ENCODE data around the gene GHDC. TPM values are rescaled to one million over a fixed set of nuclear protein-coding genes. Genes with fewer than 3 reads are reported as not detected.
A peak's percentile ranks its signal among the peaks of the same experiment; 100 is the strongest.
"Not testable (repeated sequence)": the region's sequence is repeated elsewhere in the genome, so short reads cannot be mapped to it uniquely, and the experiment has no call there.

GHDC gene
- total RNA-seq, 2 donors from 2014 or later: 10.4 to 11.7 TPM

DNA sequence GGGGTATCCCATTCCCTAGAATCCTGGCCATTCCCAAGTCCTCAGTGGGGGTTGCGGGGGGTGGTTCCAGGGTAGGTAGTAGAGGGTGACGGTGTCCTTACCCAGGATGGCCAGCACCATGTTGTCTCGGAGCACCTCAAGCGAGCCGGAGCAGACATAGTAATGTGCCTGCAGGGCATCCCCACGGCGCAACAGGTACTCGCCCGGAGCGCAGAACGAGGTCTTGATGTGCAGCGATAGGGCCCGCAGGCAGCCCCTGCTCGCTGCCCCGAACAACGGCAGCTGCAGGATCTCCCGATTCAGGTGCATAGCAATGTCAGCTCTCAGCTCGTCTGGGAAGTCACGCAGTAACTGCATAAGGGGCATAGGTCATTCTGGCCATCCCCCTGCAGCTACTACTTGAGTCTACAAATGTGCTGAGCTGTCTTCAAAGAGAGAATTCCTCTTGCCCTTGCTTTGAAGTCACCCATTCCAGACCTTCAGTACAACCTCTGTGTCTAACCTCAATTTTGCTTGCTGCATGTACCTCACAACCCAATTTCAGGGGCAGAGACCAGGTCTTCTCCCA, 28.0 kb downstream of the GHDC start:
- ATAC-seq (no peak), DNase-seq (no peak)
- intact Hi-C loops (cut with DNase I): no loop called here

DNA sequence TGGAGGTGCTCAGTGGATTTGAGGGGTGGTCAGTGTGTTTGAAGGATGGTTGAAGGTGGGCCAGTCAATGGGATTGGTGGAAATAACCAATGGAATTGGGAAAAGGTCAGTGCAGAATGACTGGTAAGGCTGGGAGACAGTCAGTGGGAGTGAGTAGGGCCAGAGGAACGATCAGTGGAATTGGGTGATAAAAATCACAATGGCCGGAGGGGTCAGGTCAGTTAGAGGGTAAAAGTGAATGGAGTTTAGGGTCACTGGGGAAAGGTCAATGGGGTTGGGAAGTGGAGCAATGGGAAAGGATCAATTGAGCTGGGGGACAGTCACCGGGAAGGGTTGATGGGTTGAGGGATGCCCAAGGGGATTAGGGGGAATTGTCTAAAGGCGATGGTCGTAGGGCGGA, 28.5 kb downstream of the GHDC start:
- no peak for ATAC-seq
- no peak for DNase-seq
- intact Hi-C loops (cut with DNase I): no loop called here

DNA sequence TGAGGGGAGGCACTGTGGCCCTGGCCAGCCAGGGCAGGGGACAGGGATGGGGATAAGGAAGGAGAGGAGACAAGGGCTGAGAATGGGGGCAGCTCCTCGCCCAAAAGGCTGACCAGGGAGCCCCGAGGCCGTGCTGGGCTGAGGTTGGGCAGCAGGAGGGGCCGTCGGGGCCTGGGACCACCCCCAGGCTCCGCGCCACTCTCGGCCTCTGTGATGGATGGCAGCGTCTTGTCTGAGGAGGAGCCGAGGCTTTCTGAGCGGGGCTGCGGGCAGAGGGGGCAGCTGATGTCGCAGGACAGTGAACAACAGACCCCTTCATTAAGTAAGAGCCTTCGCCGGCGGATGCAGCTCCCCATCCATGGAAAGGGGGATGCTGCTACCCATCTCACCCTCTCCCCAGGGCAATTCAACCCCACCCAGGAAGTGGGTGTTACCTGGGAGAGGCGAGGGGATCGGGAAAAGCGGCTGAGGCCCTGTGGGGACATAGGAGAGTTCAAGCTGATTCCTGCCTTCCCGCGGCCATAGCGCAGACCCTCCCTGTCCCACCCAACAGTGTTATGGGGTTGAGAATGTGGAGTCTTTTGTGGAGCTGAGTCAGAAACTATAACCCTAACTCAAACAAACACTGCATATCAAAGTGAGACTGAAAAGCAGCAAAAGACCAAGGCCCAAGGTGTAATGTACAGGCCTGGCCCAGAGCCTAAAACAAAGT, 30.4 kb downstream of the GHDC start:
- intact Hi-C loops (cut with DNase I): no loop called here
- ATAC-seq: no peak
- DNase-seq: no peak

DNA sequence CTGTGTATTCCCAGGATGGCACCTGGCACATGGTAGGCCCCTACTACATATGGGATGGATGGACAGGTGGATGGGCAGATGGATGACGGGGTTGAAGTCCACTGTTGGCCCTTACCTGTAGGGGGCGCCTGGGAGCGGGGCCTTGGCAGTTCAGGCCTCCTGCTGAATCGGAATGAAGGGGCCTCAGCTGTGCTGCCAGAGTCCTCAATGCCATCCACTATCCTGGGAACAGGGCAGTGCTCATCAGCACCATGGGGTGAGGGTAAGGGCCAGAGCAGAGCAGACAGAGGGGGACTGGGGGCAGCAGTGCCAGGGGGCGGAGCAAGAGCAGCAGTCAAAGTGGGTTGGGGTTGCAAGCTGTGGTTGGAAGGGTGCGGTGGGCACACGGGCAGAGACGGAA, 31.2 kb downstream of the GHDC start:
- no peak for DNase-seq
- ATAC-seq: no peak
- intact Hi-C loops (cut with DNase I): no loop called here

DNA sequence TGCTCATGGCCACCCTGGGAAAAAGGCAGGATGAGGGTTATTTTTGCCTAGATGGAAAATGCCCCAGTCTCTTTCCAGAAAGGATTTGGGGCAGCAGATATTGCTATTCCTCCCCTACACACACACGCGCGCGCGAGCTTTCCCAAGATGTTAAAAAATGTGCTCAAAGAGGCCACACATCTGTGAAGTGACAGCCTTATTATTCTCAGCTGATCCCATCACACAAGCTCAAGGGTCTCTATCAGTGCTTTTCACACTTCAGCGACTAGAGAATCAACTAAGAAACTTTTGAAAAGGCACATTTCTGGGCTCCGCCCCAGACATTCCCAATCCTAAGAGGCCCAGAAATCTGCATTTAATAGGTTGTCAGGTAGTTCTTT, 33.8 kb downstream of the GHDC start:
- intact Hi-C loops (cut with DNase I): no loop called here

DNA sequence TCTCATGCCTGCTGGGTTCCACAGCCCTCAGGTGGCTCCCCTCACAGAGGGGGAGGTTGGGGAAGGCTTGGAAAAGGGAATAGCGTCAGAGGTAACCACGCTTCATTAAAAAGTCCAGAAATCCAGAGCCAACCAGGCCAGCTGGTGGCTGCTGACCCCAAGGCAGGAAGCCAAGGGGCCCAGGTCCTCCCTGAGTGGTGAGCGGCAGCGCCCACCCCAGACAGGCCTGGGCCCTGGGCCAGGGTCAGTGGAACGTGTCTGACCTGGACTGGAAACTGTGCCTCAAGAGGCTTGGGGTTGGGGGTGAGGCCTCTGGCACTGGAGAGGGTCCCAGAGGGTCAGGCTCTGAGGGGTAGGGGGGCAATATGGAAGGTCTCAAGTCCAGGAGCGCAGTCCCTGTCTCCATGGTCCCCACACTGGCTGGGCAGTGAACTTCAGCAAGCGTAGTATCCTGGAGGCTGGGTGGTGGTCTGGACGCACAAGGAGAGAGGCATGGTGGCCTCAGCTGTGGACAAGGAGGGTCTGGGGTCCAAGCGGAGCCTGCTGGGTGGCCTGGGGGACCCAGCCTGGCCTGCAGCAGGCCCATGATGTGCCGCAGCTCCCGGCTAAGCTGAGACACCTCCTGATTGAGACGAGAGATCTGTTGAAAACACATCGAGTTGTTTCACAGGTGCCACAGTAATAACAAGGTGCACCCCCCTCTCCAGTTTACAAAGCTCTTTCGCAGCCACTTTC, 34.3 kb downstream of the GHDC start:
- intact Hi-C loops (cut with DNase I): no loop called here
- no peak for ATAC-seq
- no peak for DNase-seq

More for the DNA sequence above, 33.8 kb downstream of the GHDC start:
- DNase-seq (no peak), ATAC-seq (no peak)

DNA sequence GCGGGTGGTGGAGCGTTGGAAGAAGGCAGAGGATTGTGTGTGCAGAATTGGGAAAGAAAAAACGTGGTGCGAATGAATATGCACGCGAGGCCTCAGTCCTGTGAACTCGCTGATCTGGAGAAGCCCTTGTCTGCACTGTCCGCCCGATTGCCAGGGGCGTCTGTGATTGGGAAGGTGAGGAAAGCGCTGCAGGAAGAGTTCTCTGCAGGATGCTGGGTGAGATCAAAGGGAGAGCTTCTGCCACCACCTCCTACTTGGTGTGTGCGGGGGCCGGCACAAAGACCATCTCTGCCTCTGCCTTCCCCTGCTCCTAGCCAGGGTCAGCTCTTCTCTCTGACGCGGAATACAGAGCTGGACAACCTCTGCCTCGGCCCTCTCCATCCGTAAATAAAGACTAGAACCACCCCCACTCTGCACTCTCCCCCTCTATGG, 38.7 kb downstream of the GHDC start:
- ATAC-seq: no peak
- no peak for DNase-seq
- intact Hi-C loops (cut with DNase I): no loop called here

DNA sequence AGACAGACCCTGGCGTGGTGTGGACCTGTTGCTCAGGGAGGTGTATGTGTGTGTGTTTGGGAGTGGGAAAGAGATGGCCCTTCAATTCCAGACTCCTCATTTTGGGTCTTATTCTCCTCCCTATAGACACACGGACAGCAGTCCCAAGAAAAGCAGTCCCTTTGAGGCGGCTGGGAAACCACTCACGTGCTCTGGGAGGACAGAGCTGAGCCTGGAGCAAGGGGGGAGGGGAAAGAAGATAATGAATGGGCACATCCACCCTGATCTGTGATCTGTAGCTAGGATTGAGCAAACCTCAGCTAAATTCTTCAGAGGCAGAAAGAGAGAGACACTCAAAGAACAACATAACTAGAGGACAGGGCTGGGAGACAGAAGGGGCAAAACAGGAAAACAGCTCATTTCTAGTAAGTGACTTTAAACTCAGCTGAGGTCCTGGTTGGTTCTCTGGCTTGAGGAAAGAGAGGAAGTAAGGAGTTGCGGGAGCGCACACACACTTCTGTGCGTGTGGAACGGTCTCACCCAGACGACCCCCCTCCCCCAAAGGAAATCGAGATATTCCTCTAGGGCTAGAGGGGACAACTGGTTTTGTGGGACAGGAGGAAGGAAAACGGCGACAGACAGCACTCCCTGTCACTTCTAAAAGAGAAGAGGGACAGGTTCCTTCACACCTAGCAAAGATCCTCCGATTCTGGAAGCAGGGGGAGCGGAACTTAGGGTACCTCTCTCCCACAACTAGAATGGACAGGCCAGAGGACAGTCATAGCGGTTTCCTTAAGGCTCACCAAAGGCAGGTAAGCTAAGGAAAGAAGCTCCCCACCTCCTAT, 40.2 kb downstream of the GHDC start:
- intact Hi-C loops (cut with DNase I): no loop called here
- DNase-seq (no peak), ATAC-seq (peak in 1 of 2 donors; percentile 1)

DNA sequence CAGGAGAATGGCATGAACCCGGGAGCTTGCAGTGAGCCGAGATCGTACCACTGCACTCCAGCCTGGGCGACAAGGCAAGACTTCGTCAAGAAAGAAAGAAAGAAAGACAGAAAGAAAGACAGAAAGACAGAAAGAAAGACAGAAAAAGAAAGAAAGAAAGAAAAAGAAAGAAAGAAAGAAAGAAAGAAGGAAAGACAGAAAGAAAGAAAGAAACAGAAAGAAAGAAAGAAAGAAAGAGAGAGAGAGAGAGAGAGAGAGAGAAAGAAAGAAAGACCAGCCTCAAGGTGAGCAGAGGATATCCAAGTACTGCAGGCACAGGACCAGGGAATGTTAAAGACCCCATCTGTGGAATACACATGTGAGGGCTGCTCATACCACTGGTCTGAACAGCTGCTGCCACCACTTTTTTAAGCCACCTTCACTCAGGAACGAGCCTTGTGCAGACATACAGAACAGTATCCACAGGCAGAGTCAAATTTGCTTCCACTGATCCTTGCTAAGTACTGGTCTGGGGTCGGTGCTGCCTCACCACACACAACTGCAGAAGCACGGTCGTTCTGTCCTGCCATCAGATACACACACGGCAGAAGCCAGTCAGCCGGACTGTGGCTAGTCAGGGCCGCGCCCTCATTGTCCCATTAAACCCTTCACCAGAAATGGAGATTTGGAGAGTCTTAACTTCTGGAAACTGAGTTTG, 47.2 kb downstream of the GHDC start:
- no peak for ATAC-seq
- DNase-seq: no peak
- intact Hi-C loops (cut with DNase I): no loop called here

DNA sequence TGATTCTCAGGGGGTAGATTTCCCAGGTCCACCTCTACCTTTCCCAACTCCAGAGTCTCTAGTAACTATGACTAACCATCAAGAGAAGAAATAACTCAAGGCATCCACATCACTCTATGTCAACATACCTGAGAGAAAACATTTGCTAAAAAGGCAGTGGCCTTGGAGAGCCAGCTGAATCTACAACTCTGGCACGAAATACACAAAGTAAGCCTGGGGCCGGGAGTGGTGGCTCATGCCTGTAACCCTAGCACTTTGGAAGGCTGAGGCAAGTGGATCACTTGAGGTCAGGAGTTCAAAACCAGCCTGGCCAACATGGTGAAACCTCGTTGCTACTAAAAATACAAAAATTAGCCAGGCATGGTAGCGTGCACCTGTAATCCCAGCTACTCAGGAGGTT, 51.2 kb downstream of the GHDC start:
- intact Hi-C loops (cut with DNase I); DNase-seq; ATAC-seq: not testable (repeated sequence)

DNA sequence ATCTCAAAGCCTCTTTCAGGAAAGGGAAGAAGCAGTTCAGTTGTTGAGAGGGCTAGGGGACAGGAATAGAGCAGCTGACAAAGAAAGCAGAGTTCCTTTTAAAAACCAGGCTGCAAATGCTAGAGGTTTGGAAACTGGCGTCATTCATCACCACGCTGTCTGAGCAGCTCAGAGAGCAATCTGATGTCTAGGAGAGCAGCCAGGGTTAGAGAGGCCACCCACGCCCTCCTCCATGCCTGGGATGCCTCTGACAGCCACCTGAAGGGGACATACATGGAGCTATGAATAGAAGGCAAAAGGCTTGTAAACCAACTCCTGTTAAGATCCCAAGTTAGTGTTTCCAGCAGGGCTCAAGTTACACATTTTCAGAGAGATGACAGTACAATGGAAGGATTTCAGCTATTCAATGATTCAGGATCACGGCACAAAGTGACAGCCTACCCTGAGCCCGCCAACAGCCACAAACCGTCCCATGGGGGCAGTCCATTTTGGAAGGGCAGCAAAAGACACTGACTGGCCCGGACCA, 51.9 kb downstream of the GHDC start:
- intact Hi-C loops (cut with DNase I): no loop called here
- no peak for DNase-seq
- ATAC-seq: peak; percentile 67 to 82

DNA sequence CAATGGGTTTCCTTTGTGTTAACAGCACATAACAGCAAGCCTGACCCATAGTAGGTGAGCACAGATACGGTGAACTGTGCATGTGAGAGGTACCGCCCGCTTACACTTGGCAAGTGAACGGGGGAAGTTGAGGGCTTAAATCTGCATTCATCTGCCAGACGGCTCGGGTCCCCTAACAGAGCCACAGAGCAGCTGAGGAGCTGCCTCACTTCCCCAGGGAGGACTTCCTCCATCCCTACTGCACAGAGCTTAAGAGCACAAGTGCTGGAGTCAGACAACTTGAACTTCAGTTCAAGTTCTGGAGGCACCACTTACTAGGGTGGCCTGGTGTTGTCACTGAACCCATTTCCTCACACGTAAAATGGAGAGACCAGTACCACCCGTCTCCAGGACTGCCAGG, 52.9 kb downstream of the GHDC start:
- intact Hi-C loops (cut with DNase I): no loop called here
- ATAC-seq (peak in 1 of 2 donors; percentile 21), DNase-seq (no peak)

DNA sequence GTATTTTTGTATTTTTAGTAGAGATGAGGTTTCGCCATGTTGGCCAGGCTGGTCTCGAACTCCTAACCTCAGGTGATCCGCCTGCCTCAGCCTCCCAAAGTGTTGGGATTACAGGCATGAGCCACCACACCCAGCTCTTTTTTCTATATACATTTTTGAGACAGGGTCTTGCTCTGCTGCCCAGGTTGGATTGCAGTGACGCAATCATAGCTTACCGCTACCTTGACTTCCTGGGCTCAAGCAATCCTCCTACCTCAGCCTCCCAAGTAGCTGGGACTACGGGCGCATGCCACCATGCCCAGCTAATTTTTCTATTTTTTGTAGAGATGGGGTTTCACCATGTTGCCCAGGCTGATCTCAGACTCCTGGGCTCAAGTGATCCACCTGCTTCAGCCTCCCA, 53.6 kb downstream of the GHDC start:
- ATAC-seq; intact Hi-C loops (cut with DNase I); DNase-seq: not testable (repeated sequence)

Other genes with a start within 250 kb of the GHDC start
- 10 to 100 TPM; 40.3 to 43.7 TPM for gene CNP, start 227.7 kb downstream of the GHDC start, total RNA-seq
- 10 to 100 TPM; 57.5 to 73.9 TPM for gene DNAJC7, start 177.1 kb downstream of the GHDC start, total RNA-seq
- 10 to 100 TPM; 35.3 to 45.9 TPM for gene NKIRAS2, start 174.4 kb downstream of the GHDC start, total RNA-seq
- gene C17orf113, start 143.9 kb downstream of the GHDC start, total RNA-seq: under 1 TPM; 0.68 to 0.94 TPM
- gene ZNF385C, start 96.0 kb downstream of the GHDC start, total RNA-seq: under 1 TPM; 0.13 to 0.27 TPM
- gene DHX58, start 81.8 kb downstream of the GHDC start, total RNA-seq: 1 to 10 TPM; 6.4 to 6.7 TPM
- gene KAT2A, start 73.1 kb downstream of the GHDC start, total RNA-seq: 10 to 100 TPM; 19.8 to 23.4 TPM
- gene HSPB9, start 71.7 kb downstream of the GHDC start, total RNA-seq: under 1 TPM in 1 of 2 donors, not detected in 1; 0.24 TPM
- 10 to 100 TPM; 68.2 to 72.6 TPM for gene RAB5C, start 39.5 kb downstream of the GHDC start, total RNA-seq
- gene KCNH4, start 13.4 kb downstream of the GHDC start, total RNA-seq: under 1 TPM; 0.18 to 0.21 TPM
- not detected for gene HCRT, start 9.0 kb downstream of the GHDC start, total RNA-seq
- gene STAT5B, start 81.9 kb upstream of the GHDC start, total RNA-seq: 10 to 100 TPM; 42.4 to 46.2 TPM
- gene STAT5A, start 94.0 kb upstream of the GHDC start, total RNA-seq: 10 to 100 TPM; 38.1 to 40.6 TPM
- 100 to 1,000 TPM; 106 to 241 TPM for gene STAT3, start 193.9 kb upstream of the GHDC start, total RNA-seq
- gene CAVIN1, start 228.8 kb upstream of the GHDC start, total RNA-seq: 100 to 1,000 TPM; 258 to 297 TPM